ENCODE measurements around the gene RNF8. TPM values are rescaled to one million over a fixed set of nuclear protein-coding genes. Genes with fewer than 3 reads are reported as not detected.
"Not testable (repeated sequence)": the region's sequence is repeated elsewhere in the genome, so short reads cannot be mapped to it uniquely, and the experiment has no call there.

The RNF8 gene, protein sequence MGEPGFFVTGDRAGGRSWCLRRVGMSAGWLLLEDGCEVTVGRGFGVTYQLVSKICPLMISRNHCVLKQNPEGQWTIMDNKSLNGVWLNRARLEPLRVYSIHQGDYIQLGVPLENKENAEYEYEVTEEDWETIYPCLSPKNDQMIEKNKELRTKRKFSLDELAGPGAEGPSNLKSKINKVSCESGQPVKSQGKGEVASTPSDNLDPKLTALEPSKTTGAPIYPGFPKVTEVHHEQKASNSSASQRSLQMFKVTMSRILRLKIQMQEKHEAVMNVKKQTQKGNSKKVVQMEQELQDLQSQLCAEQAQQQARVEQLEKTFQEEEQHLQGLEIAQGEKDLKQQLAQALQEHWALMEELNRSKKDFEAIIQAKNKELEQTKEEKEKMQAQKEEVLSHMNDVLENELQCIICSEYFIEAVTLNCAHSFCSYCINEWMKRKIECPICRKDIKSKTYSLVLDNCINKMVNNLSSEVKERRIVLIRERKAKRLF
- total RNA-seq: 10 to 100 TPM; 28.3 to 31.1 TPM

DNA sequence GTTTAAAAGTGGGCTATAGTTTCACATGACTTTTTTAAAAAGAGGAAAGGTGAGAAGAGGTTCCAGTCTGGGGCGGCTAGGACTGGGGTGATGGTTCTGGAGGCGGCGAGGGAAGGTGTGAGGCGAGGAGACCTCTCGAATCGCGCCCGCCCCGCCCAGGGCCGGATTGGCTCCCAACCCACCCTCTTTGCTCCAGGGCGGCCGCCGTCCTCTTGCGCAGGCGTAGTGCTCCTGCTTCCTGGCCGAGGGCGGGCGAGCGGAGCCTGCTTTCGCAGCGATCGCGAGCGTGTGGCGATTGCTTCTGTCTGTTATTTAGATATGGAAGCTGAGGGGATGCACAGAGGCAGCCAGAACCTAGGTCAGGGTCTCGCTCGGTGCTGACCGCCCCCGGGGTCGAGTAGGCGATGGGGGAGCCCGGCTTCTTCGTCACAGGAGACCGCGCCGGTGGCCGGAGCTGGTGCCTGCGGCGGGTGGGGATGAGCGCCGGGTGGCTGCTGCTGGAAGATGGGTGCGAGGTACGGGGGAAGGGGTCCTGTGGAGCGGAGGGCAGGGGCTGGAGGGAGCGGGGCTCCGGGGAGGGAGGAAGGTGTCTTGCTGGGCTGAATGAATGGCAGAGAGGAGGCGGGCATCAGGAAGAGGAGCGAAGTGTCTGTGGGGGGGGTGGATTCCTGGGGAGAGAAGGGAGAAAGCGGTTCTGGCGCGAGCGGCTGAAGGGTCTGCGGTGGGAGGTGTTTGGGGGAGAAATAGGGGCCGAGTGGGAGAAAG, at the start of gene RNF8:
Gene RNF8 (plus strand): TSS at position 223 of the 765 bp plus-strand sequence. CDS start 182 bp downstream, at position 405.
- peaks cover 7% of the 10 kb centered on the region for H3K36me3 Mint-ChIP-seq
- ATAC-seq: peak; percentile 98

DNA sequence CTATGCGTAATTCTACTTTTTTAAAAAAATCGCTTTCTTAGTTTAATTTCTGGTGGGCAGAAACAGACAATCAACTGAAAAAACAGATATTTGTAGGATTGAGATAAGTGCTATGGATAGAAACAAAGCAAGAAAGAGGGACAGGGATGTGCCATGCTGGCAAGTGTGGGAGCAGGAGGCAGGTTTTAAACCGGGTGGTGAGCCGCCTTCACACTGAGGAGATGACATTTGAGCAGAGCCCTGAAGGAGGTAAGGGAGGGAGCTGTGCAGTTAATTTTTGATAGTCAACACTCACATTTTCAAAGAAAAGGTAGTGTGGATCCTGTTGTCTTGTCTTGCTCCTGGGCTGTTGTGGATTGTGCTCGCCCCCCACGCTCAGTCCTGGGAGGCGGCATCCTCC, 49.0 kb upstream of the RNF8 start:
- Mint-ChIP-seq H3K4me1 (peaks cover 6% of the 10 kb centered on the region), H3K36me3 (peaks cover 16% of the 10 kb centered on the region), H3K9me3 (ENCODE audit: low read depth) (no peaks in the 10 kb centered on the region), H3K27me3 (no peaks in the 10 kb centered on the region), H3K4me3 (no peak overlapping the region), H3K27ac (no peak overlapping the region)
- no peak for DNase-seq
- no peak for ATAC-seq
- CTCF ChIA-PET: interaction anchor here (1.0 to 4.7 kb wide), 5 partner anchors 11 to 283 kb away, joined by 3 to 26 read pairs (median 4); no protein-coding TSS in a partner anchor

More for the DNA sequence above, at the start of gene RNF8:
- DNase-seq: peak; percentile 95
- CTCF ChIA-PET: interaction anchor here (0.7 to 1.7 kb wide), 5 partner anchors 10 to 338 kb away, joined by 3 to 5 read pairs (median 4); no protein-coding TSS in a partner anchor
- peak within 1 kb of the TSS; percentile 85 for H3K27ac Mint-ChIP-seq
- no peaks in the 10 kb centered on the region for H3K27me3 Mint-ChIP-seq
- H3K9me3 Mint-ChIP-seq (ENCODE audit: low read depth): no peaks in the 10 kb centered on the region
- H3K4me1 Mint-ChIP-seq: peaks cover 23% of the 10 kb centered on the region
- H3K4me3 Mint-ChIP-seq: peak within 1 kb of the TSS; percentile 87

GRCh38 chr6:37305841-37306425, 47.9 kb upstream of the RNF8 start:
- CTCF ChIA-PET: interaction anchor here (1.0 to 4.7 kb wide), 4 partner anchors 9 to 284 kb away, joined by 4 to 26 read pairs (median 7); no protein-coding TSS in a partner anchor
- Mint-ChIP-seq H3K9me3 (ENCODE audit: low read depth) (no peaks in the 10 kb centered on the region), H3K27me3 (no peaks in the 10 kb centered on the region), H3K4me3 (no peak overlapping the region), H3K4me1 (peaks cover 7% of the 10 kb centered on the region), H3K36me3 (peaks cover 12% of the 10 kb centered on the region), H3K27ac (no peak overlapping the region)
- DNase-seq: no peak
- no peak for ATAC-seq

- CTCF ChIA-PET: interaction anchor here (0.6 to 1.3 kb wide), 3 partner anchors 19 to 68 kb away, joined by 3 to 5 read pairs (median 3); no protein-coding TSS in a partner anchor
- H3K36me3 Mint-ChIP-seq: peaks cover 10% of the 10 kb centered on the region
- DNase-seq (no peak), ATAC-seq (no peak)
- H3K4me1 Mint-ChIP-seq: peaks cover 9% of the 10 kb centered on the region
- no peaks in the 10 kb centered on the region for H3K27me3 Mint-ChIP-seq
- no peaks in the 10 kb centered on the region for H3K9me3 Mint-ChIP-seq (ENCODE audit: low read depth)
- H3K27ac Mint-ChIP-seq: no peak overlapping the region
- H3K4me3 Mint-ChIP-seq: no peak overlapping the region
Measured at GRCh38 chr6:37306624-37307222, 47.1 kb upstream of the RNF8 start.

GRCh38 chr6:37307484-37307883, 46.3 kb upstream of the RNF8 start:
- not testable (repeated sequence) for ATAC-seq; H3K4me1 Mint-ChIP-seq; H3K27ac Mint-ChIP-seq; DNase-seq; H3K27me3 Mint-ChIP-seq; H3K4me3 Mint-ChIP-seq; H3K9me3 Mint-ChIP-seq (ENCODE audit: low read depth)
- CTCF ChIA-PET: interaction anchor here (0.6 to 1.3 kb wide), 3 partner anchors 16 to 68 kb away, joined by 3 read pairs; no protein-coding TSS in a partner anchor
- H3K36me3 Mint-ChIP-seq: peaks cover 10% of the 10 kb centered on the region

DNA sequence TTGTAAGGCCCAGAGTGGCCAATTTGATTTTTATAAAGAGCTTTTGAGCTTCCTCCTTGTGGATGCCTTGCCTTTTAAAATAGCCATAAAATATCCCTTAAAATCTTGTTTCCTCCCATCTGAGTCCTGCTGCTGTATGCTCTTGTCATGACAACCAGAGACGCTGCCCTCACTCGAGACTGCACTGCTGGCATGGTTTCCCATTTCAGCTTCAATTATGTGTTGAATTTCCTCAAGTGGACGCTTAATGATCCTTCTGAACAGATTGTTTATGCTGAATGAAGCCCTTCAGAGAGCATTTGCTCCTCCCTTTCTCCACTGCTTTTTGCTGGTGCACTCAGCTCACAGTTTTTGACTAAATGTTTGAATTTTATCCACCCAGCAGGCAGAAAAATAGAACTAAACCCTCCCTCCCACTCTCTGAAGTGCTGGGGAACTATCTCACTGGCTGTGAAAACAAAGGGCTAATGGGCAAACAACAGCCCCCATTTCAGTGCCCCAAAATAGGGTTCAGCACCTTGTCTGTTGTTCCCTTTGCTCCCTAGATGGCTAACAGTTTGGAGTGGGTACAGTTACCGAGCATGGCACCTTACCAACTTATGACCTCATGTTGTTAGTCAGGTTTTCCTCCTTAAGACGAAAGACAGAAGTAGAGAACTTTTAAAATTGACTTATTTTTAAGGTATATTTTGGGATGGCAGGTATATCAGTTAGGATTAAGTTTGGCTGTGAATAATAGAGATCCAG, 45.5 kb upstream of the RNF8 start:
- Mint-ChIP-seq H3K4me1 (peaks cover 9% of the 10 kb centered on the region), H3K4me3 (no peak overlapping the region), H3K27me3 (no peaks in the 10 kb centered on the region), H3K9me3 (ENCODE audit: low read depth) (no peaks in the 10 kb centered on the region), H3K27ac (no peak overlapping the region), H3K36me3 (peaks cover 8% of the 10 kb centered on the region)
- no peak for DNase-seq
- ATAC-seq: no peak
- CTCF ChIA-PET: interaction anchor here (0.9 to 1.7 kb wide), 5 partner anchors 9 to 290 kb away, joined by 3 to 6 read pairs (median 3); no protein-coding TSS in a partner anchor

- ATAC-seq: no peak
- Mint-ChIP-seq H3K9me3 (ENCODE audit: low read depth) (no peaks in the 10 kb centered on the region), H3K27ac (no peak overlapping the region), H3K4me3 (no peak overlapping the region), H3K4me1 (peaks cover 7% of the 10 kb centered on the region), H3K27me3 (no peaks in the 10 kb centered on the region), H3K36me3 (peaks cover 9% of the 10 kb centered on the region)
- CTCF ChIA-PET: interaction anchor here (0.6 to 1.7 kb wide), 5 partner anchors 10 to 291 kb away, joined by 3 to 6 read pairs (median 3); no protein-coding TSS in a partner anchor
- no peak for DNase-seq
Measured at GRCh38 chr6:37309046-37309445, 44.7 kb upstream of the RNF8 start.

DNA sequence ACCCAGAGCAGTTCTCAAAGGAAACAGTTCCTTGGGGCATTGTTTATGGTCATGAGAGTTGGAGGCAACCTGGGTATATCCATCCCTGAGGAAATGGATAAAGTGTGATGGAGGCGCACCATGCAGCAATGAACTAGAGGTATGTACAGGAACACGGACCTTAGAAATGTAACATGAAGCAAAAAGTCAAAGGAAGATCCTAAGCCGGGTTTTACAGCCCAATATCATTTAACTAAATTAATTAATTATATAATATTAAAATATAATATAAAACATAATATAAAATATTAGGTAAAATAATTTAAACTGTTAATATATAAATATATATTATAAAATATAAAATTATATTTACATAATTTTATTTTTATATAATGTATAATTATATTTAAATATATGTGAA, 44.1 kb upstream of the RNF8 start:
- no peak overlapping the region for H3K27ac Mint-ChIP-seq
- no peak overlapping the region for H3K4me3 Mint-ChIP-seq
- peaks cover 12% of the 10 kb centered on the region for H3K36me3 Mint-ChIP-seq
- peaks cover 8% of the 10 kb centered on the region for H3K4me1 Mint-ChIP-seq
- ATAC-seq (no peak), DNase-seq (no peak)
- CTCF ChIA-PET: interaction anchor here (0.6 to 1.7 kb wide), 7 partner anchors 15 to 292 kb away, joined by 3 to 7 read pairs (median 3); no protein-coding TSS in a partner anchor
- H3K9me3 Mint-ChIP-seq (ENCODE audit: low read depth): no peaks in the 10 kb centered on the region
- no peaks in the 10 kb centered on the region for H3K27me3 Mint-ChIP-seq

- H3K4me1 Mint-ChIP-seq: peaks cover 8% of the 10 kb centered on the region
- CTCF ChIA-PET: interaction anchor here (0.8 to 1.6 kb wide), 9 partner anchors 11 to 337 kb away, joined by 3 to 7 read pairs (median 4); partner anchors contain the start of genes TBC1D22B and TMEM217
- H3K36me3 Mint-ChIP-seq: peaks cover 11% of the 10 kb centered on the region
- no peaks in the 10 kb centered on the region for H3K27me3 Mint-ChIP-seq
- H3K9me3 Mint-ChIP-seq (ENCODE audit: low read depth): no peaks in the 10 kb centered on the region
- H3K4me3 Mint-ChIP-seq: no peak overlapping the region
- no peak overlapping the region for H3K27ac Mint-ChIP-seq
- DNase-seq: no peak
- ATAC-seq: no peak
Measured at GRCh38 chr6:37310966-37311365, 42.8 kb upstream of the RNF8 start.

- no peak for ATAC-seq
- Mint-ChIP-seq H3K4me3 (no peak overlapping the region), H3K27me3 (no peaks in the 10 kb centered on the region), H3K27ac (no peak overlapping the region), H3K9me3 (ENCODE audit: low read depth) (no peaks in the 10 kb centered on the region), H3K4me1 (peaks cover 7% of the 10 kb centered on the region), H3K36me3 (peaks cover 11% of the 10 kb centered on the region)
- CTCF ChIA-PET: interaction anchor here (1.0 to 1.6 kb wide), 7 partner anchors 9 to 336 kb away, joined by 3 to 5 read pairs (median 3); no protein-coding TSS in a partner anchor
- no peak for DNase-seq
Measured at GRCh38 chr6:37311741-37312473, 41.9 kb upstream of the RNF8 start.

GRCh38 chr6:37313723-37314486, 39.9 kb upstream of the RNF8 start:
- Mint-ChIP-seq H3K27ac (no peak overlapping the region), H3K9me3 (ENCODE audit: low read depth) (no peaks in the 10 kb centered on the region), H3K4me3 (no peak overlapping the region), H3K27me3 (no peaks in the 10 kb centered on the region), H3K4me1 (peaks cover 7% of the 10 kb centered on the region), H3K36me3 (peaks cover 10% of the 10 kb centered on the region)
- ATAC-seq: no peak
- CTCF ChIA-PET: interaction anchor here (0.6 to 4.1 kb wide), 23 partner anchors 10 to 548 kb away, joined by 3 to 35 read pairs (median 4); no protein-coding TSS in a partner anchor
- no peak for DNase-seq
